ENCODE measurements around the gene BFSP1. TPM values are rescaled to one million over a fixed set of nuclear protein-coding genes. Genes with fewer than 3 reads are reported as not detected.

The BFSP1 gene
- total and polyA plus RNA-seq, 2 of the 8 experiments (the other 6 are each of a cell fraction or from before 2014, with no cell fraction given), result 1.5 to 2.5 TPM

DNA sequence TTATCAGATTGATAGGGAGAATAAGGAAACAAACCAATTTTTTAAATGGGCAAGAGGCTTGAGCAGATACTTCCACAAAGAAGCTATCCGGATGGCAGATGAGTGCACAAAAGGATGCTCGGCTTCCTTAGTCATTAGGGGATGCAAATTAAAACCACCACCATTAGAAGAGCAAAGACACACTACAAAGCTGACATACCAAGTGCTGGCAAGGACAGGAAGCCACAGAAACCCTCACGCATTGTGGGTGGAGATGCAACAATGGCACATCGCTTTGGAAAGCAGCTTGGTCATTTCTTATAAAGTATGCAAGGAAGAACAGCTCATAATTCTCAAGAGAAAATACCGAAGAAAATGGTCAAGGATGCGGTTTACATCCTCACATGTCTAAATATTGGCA, 19.8 kb downstream of the BFSP1 start:
- Histone ChIP-seq H3K4ac (replicated peaks; ENCODE audit: insufficient read length, low read depth, low read length) (no peak overlapping the region), H4K20me1 (replicated peaks in 1 of 2; ENCODE audit: control insufficient read depth in 1 of 2, insufficient read depth in 2 of 2, low read length in 2 of 2) (no peaks in the 10 kb centered on the region), H2AK5ac (ENCODE audit: low read depth, low read length) (no peak overlapping the region), H4K8ac (ENCODE audit: extremely low read depth, insufficient read depth, low read length) (no peak overlapping the region), H3K4me2 (ENCODE audit: insufficient read depth in 1 of 2, low read depth in 2 of 2, low read length in 2 of 2) (no peak overlapping the region), H3K9me3 (ENCODE audit: insufficient read depth in 2 of 2, low read depth in 1 of 2, low read length in 1 of 2) (no peaks in the 10 kb centered on the region), H3K4me3 (ENCODE audit: extremely low read depth in 1 of 4, insufficient read depth in 2 of 4, low read depth in 3 of 4, low read length in 4 of 4) (no peak overlapping the region), H3K79me1 (ENCODE audit: low read depth, low read length) (no peaks in the 10 kb centered on the region), H3K27ac (ENCODE audit: low read depth, low read length) (no peak overlapping the region), H2BK12ac (ENCODE audit: low read depth, low read length) (no peak overlapping the region), H2AFZ (ENCODE audit: low read length) (no peak overlapping the region), H3K4me1 (replicated peaks in 1 of 4; ENCODE audit: control insufficient read depth in 3 of 4, insufficient read depth in 4 of 4, low read length in 3 of 4) (no peaks in the 10 kb centered on the region), H3K18ac (ENCODE audit: extremely low read depth, low read length) (no peak overlapping the region), H3K23ac (ENCODE audit: insufficient read length) (no peak overlapping the region), H2BK15ac (ENCODE audit: low read length) (no peak overlapping the region), H3K27me3 (replicated peaks in 1 of 4; ENCODE audit: control insufficient read depth in 3 of 4, extremely low read depth in 1 of 4, insufficient read depth in 3 of 4, low read length in 3 of 4) (no peaks in the 10 kb centered on the region), H3K56ac (replicated peaks; ENCODE audit: insufficient read length, low read depth, low read length) (no peak overlapping the region), H2BK120ac (replicated peaks; ENCODE audit: low read depth, low read length) (no peak overlapping the region), H4K5ac (ENCODE audit: insufficient read length, low read depth, low read length) (no peak overlapping the region), H3K14ac (ENCODE audit: insufficient read length) (no peak overlapping the region), H3K36me3 (ENCODE audit: control insufficient read depth in 2 of 4, insufficient read depth in 4 of 4, low read length in 3 of 4) (no peaks in the 10 kb centered on the region), H3K79me2 (ENCODE audit: control insufficient read depth in 1 of 2, insufficient read depth in 2 of 2, low read length in 2 of 2) (no peaks in the 10 kb centered on the region), H2BK5ac (ENCODE audit: low read depth, low read length) (no peak overlapping the region), H2BK20ac (ENCODE audit: low read length) (no peak overlapping the region), H4K91ac (replicated peaks; ENCODE audit: insufficient read length, low read length) (no peak overlapping the region), H3K23me2 (ENCODE audit: low read depth, low read length) (no peaks in the 10 kb centered on the region; the same call in 1 of the 2 replicates), H3K9ac (replicated peaks in 1 of 4; ENCODE audit: extremely low read depth in 1 of 4, low read depth in 3 of 4, low read length in 3 of 4) (no peak overlapping the region)
- POLR2A ChIA-PET (ENCODE audit: partially characterized antibody), result no interaction called here
- DNase-seq (ENCODE audit: low read depth in 1 of 2, low spot score in 2 of 2) (no peak), FAIRE-seq (no peak)
- 92% methylated on average over 6 of the region's 6 CpGs; no CpG with 5 or more reads in 1 of the 2 experiments for WGBS, 2 experiments (ENCODE audit: extremely low coverage in 1 of 2, insufficient coverage in 1 of 2, insufficient read length in 1 of 2, insufficient replicate concordance in 2 of 2, low coverage in 1 of 2, low lambda C conversion rate in 2 of 2, missing lambda C conversion rate in 1 of 2)
- CTCF ChIA-PET (ENCODE audit: partially characterized antibody), result interaction anchor here (1.0 to 4.5 kb wide), 10 partner anchors 11 to 169 kb away, joined by 3 to 37 read pairs (median 3); partner anchors contain the start of gene BFSP1
- TF ChIP-seq RBBP5 (IDR thresholded peaks at IDR 0.05; ENCODE audit: borderline replicate concordance, low read depth, low read length) (no peak), CREB1 (IDR thresholded peaks at IDR 0.05) (no peak), BRCA1 (IDR thresholded peaks at IDR 0.05; ENCODE audit: low read depth, low read length) (no peak), SP2 (IDR thresholded peaks at IDR 0.05; ENCODE audit: low read length) (no peak), ASH2L (IDR thresholded peaks at IDR 0.05; ENCODE audit: low read length) (no peak), BCL11A (IDR thresholded peaks at IDR 0.05; ENCODE audit: low read depth in 2 of 2, low read length in 2 of 2) (no peak), SIN3A (conservative IDR thresholded peaks at IDR 0.05 in 1 of 2, IDR thresholded peaks at IDR 0.05 in 1 of 2; ENCODE audit: low read depth in 1 of 2, low read length in 2 of 2) (no peak), CHD2 (IDR thresholded peaks at IDR 0.05; ENCODE audit: low read length) (no peak)
